Endodermal cell (in vitro differentiated cells): Measurements from ENCODE around the gene GOLGB1. TPM values are rescaled to one million over a fixed set of nuclear protein-coding genes. Genes with fewer than 3 reads are reported as not detected.

Experiments
- DNase-seq: peaks from one replicate; pipeline ENCODE4 v3.0.0-alpha.2; 2017
- H3K27ac ChIP-seq: 2 replicates; pipeline ENCODE4 v1.5.1; 2013; ENCODE audit warnings: mild to moderate bottlenecking, low read depth, low read length, moderate library complexity
- H3K27me3 ChIP-seq: 2 replicates; pipeline ENCODE4 v1.6.1; 2013; ENCODE audit warnings: mild to moderate bottlenecking, low read length, moderate library complexity; ENCODE audit not compliant: insufficient read depth, control insufficient read depth, poor library complexity, severe bottlenecking
- H3K36me3 ChIP-seq: 2 replicates; pipeline ENCODE4 v1.7.0; 2013; ENCODE audit warnings: mild to moderate bottlenecking, low read length, moderate library complexity; ENCODE audit not compliant: control insufficient read depth, insufficient read depth
- H3K4me1 ChIP-seq: one replicate; pipeline ENCODE4 v1.7.0; 2013; ENCODE audit warnings: low read length; ENCODE audit not compliant: control insufficient read depth, insufficient read depth
- H3K4me3 ChIP-seq: 2 replicates; pipeline ENCODE4 v1.5.1; 2013; ENCODE audit warnings: mild to moderate bottlenecking, low read length, moderate library complexity
- H3K9ac ChIP-seq: 2 replicates; pipeline ENCODE4 v1.6.1; 2013; ENCODE audit warnings: mild to moderate bottlenecking, low read length, moderate library complexity; ENCODE audit not compliant: poor library complexity, severe bottlenecking; ENCODE audit errors: extremely low read depth
- H3K9me3 ChIP-seq: 2 replicates; pipeline ENCODE4 v1.6.1; 2013; ENCODE audit warnings: mild to moderate bottlenecking, low read length, moderate library complexity; ENCODE audit not compliant: control insufficient read depth
- H3K27ac Mint-ChIP-seq: 2 replicates; pipeline ENCODE4 v1.8.0; 2020; ENCODE audit warnings: mixed read lengths
- H3K27me3 Mint-ChIP-seq: 2 replicates; pipeline ENCODE4 v1.8.0; 2021; ENCODE audit warnings: mild to moderate bottlenecking, mixed read lengths; ENCODE audit not compliant: insufficient read depth
- H3K36me3 Mint-ChIP-seq: 2 replicates; pipeline ENCODE4 v1.8.0; 2020; ENCODE audit warnings: low read depth, mixed read lengths
- H3K4me1 Mint-ChIP-seq: 2 replicates; pipeline ENCODE4 v1.8.0; 2020; ENCODE audit warnings: mixed read lengths
- H3K4me3 Mint-ChIP-seq: 2 replicates; pipeline ENCODE4 v1.8.0; 2020; ENCODE audit warnings: mild to moderate bottlenecking, moderate library complexity, mixed read lengths
- H3K9me3 Mint-ChIP-seq: 2 replicates; pipeline ENCODE4 v1.8.0; 2020; ENCODE audit warnings: mild to moderate bottlenecking, mixed read lengths
- CTCF ChIP-seq: fragments of 200-600 bp; sonication (generic); conservative IDR thresholded peaks from 2 replicates; pipeline ENCODE4 v1.5.0; 2021; ENCODE audit warnings: antibody characterized with exemption, mild to moderate bottlenecking
- WGBS, 2 experiments: methylation state at CpG; one replicate each; pipeline versions ENCODE4 v1.1.5 to v1.1.7; 2013; ENCODE audit warnings: missing lambda C conversion rate in 2 of 2, mixed read lengths in 1 of 2; ENCODE audit not compliant: insufficient coverage in 1 of 2, insufficient read length in 1 of 2; 5-methylcytosine and 5-hydroxymethylcytosine counted together
- total RNA-seq, 2 donors: library from RNA; stranded (reverse); fragmentation: NEBNext Ultra II Directional in 1 of 2; extraction: Animal tissue kit (Norgen Biotek cat#: 25700) in 1 of 2; gene quantifications; 2 replicates in 1 of 2; 3 replicates in 1 of 2; pipeline ENCODE4 v1.2.1, GENCODE V29; 2021

Gene GOLGB1
- total RNA-seq, 2 donors from 2014 or later, result 47.8 to 53.0 TPM

GRCh38 chr3:121724130-121724529, 25.4 kb downstream of the GOLGB1 start:
- peaks cover 6% of the 10 kb centered on the region for H3K9me3 Mint-ChIP-seq
- Histone ChIP-seq H3K27ac (no peak overlapping the region), H3K27me3 (no peaks in the 10 kb centered on the region), H3K4me3 (no peak overlapping the region), H3K9ac (no peak overlapping the region), H3K9me3 (peaks cover 10% of the 10 kb centered on the region), H3K36me3 (peaks cover 90% of the 10 kb centered on the region), H3K4me1 (no peaks in the 10 kb centered on the region)
- WGBS, 2 experiments, result 98 to 100% methylated on average over 1 of the region's 1 CpG
- H3K4me1 Mint-ChIP-seq, result no peaks in the 10 kb centered on the region
- no peak overlapping the region for H3K27ac Mint-ChIP-seq
- no peak for TF ChIP-seq CTCF
- H3K36me3 Mint-ChIP-seq, result peaks cover 57% of the 10 kb centered on the region
- no peaks in the 10 kb centered on the region for H3K27me3 Mint-ChIP-seq
- no peak overlapping the region for H3K4me3 Mint-ChIP-seq
- no peak for DNase-seq

GRCh38 chr3:121723485-121723884, 26.1 kb downstream of the GOLGB1 start:
- Histone ChIP-seq H3K9ac (no peak overlapping the region), H3K4me1 (no peaks in the 10 kb centered on the region), H3K27me3 (no peaks in the 10 kb centered on the region), H3K27ac (no peak overlapping the region), H3K4me3 (no peak overlapping the region), H3K9me3 (peaks cover 10% of the 10 kb centered on the region), H3K36me3 (peaks cover 90% of the 10 kb centered on the region)
- DNase-seq, result no peak
- Mint-ChIP-seq H3K27ac (no peak overlapping the region), H3K4me3 (no peak overlapping the region), H3K36me3 (peaks cover 55% of the 10 kb centered on the region), H3K9me3 (peaks cover 6% of the 10 kb centered on the region), H3K4me1 (no peaks in the 10 kb centered on the region), H3K27me3 (no peaks in the 10 kb centered on the region)
- WGBS, 2 experiments, result 88% methylated on average over 1 of the region's 1 CpG; no CpG with 5 or more reads in 1 of the 2 experiments
- TF ChIP-seq CTCF, result no peak

GRCh38 chr3:121722411-121722810, 27.1 kb downstream of the GOLGB1 start:
- H3K4me3 Mint-ChIP-seq, result no peak overlapping the region
- no peaks in the 10 kb centered on the region for H3K4me1 Mint-ChIP-seq
- peaks cover 66% of the 10 kb centered on the region for H3K36me3 Mint-ChIP-seq
- no peak for TF ChIP-seq CTCF
- no peak overlapping the region for H3K4me3 ChIP-seq
- H3K27ac ChIP-seq, result no peak overlapping the region
- H3K27me3 ChIP-seq, result no peaks in the 10 kb centered on the region
- peaks cover 10% of the 10 kb centered on the region for H3K9me3 ChIP-seq
- H3K4me1 ChIP-seq, result no peaks in the 10 kb centered on the region
- H3K27me3 Mint-ChIP-seq, result no peaks in the 10 kb centered on the region
- peaks cover 90% of the 10 kb centered on the region for H3K36me3 ChIP-seq
- 100% methylated on average over 1 of the region's 1 CpG; no CpG with 5 or more reads in 1 of the 2 experiments for WGBS, 2 experiments
- DNase-seq, result no peak
- no peak overlapping the region for H3K27ac Mint-ChIP-seq
- no peak overlapping the region for H3K9ac ChIP-seq
- peaks cover 6% of the 10 kb centered on the region for H3K9me3 Mint-ChIP-seq
